Fibroblast of skin of right biceps (primary cell): ENCODE data around the gene PARG.
"Not testable (repeated sequence)": the region's sequence is repeated elsewhere in the genome, so short reads cannot be mapped to it uniquely, and the experiment has no call there.

ENCODE experiments used
- DNase-seq: peaks from one replicate; pipeline ENCODE4 v3.0.0-alpha.2; 2013

PARG gene

GRCh38 chr10:49900406-49900805 lies 41.4 kb downstream of the PARG start:
- not testable (repeated sequence) for DNase-seq

GRCh38 chr10:49899999-49900398 lies 41.8 kb downstream of the PARG start:
- not testable (repeated sequence) for DNase-seq

GRCh38 chr10:49890025-49890424 lies 51.8 kb downstream of the PARG start:
- not testable (repeated sequence) for DNase-seq

- not testable (repeated sequence) for DNase-seq
These were observed 57.0 kb downstream of the PARG start for GRCh38 chr10:49884739-49885331.

- not testable (repeated sequence) for DNase-seq
These were observed 58.0 kb downstream of the PARG start for GRCh38 chr10:49883852-49884251.

GRCh38 chr10:49882327-49882726 lies 59.5 kb downstream of the PARG start:
- not testable (repeated sequence) for DNase-seq

GRCh38 chr10:49872740-49873139 lies 69.1 kb downstream of the PARG start:
- not testable (repeated sequence) for DNase-seq

- DNase-seq: not testable (repeated sequence)
These were observed 70.4 kb downstream of the PARG start for GRCh38 chr10:49871462-49871861.

GRCh38 chr10:49859933-49860332 lies 81.9 kb downstream of the PARG start:
- not testable (repeated sequence) for DNase-seq

GRCh38 chr10:49858697-49859382 lies 83.0 kb downstream of the PARG start:
- DNase-seq: not testable (repeated sequence)

GRCh38 chr10:49849520-49849919 lies 92.3 kb downstream of the PARG start:
- DNase-seq: not testable (repeated sequence)

- peak; percentile 23 for DNase-seq
These were observed 96.8 kb downstream of the PARG start for GRCh38 chr10:49844775-49845595.

GRCh38 chr10:49842333-49842628 lies 99.5 kb downstream of the PARG start:
- DNase-seq: not testable (repeated sequence)

GRCh38 chr10:49841615-49842332 lies 100.1 kb downstream of the PARG start:
- DNase-seq: no peak

GRCh38 chr10:49837685-49838084 lies 104.1 kb downstream of the PARG start:
- no peak for DNase-seq

- DNase-seq: peak; percentile 5
These were observed 104.8 kb downstream of the PARG start for GRCh38 chr10:49837051-49837478.

GRCh38 chr10:49834976-49835375 lies 106.9 kb downstream of the PARG start:
- DNase-seq: no peak

GRCh38 chr10:49834201-49834600 lies 107.6 kb downstream of the PARG start:
- DNase-seq: no peak

- DNase-seq: no peak
These were observed 108.7 kb downstream of the PARG start for GRCh38 chr10:49833168-49833567.

GRCh38 chr10:49831352-49832035 lies 110.3 kb downstream of the PARG start:
- DNase-seq: peak; percentile 40

GRCh38 chr10:49830846-49831245 lies 111.0 kb downstream of the PARG start:
- DNase-seq: no peak

GRCh38 chr10:49830016-49830415 lies 111.8 kb downstream of the PARG start:
- DNase-seq: no peak

- no peak for DNase-seq
These were observed 114.5 kb downstream of the PARG start for GRCh38 chr10:49827297-49827696.
